ENCODE data around the gene PLD4. TPM values are rescaled to one million over a fixed set of nuclear protein-coding genes. Genes with fewer than 3 reads are reported as not detected.

Gene PLD4
- total RNA-seq, 1 experiment from 2014 or later, result 0.15 TPM

DNA sequence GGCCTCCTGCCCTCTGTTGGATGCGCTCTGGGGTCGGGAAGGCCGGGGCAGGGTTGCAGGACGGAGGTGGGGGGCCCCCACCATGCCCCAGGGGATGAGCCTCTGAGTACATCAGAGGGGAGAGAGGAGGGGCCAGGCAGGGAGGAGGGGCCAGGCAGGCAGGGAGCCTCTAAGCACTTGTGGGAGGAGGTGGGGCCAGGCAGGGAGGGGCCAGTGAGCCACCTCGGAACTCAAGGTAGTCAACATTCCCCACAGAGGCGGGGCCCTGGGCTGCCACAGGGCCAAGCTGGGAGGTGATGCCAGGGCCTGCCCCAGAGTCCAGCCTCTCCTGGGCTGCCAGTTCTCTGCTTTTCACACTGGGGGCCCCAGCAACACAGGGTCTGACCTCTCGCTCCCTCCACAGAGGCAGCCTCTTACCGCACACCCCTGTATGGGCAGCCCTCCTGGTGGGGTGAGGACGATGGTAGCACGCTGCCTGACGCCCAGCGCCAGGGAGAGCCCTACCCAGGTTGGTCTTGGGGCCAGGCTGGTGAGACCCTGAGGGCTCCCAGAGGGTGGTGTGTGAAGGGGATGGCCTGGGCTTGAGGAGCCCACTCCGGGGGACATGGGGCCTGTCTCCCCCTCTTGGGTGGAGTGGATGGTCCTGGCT lies 42.2 kb upstream of the PLD4 start:
- intact Hi-C loops (cut with micrococcal nuclease; ENCODE audit: unreplicated experiment), result no loop called here
- ATAC-seq, result peak; percentile 57
- no peaks in the 10 kb centered on the region for H3K4me1 ChIP-seq (ENCODE audit: control insufficient read depth, insufficient read depth, low read length)
- DNase-seq (ENCODE audit: low read depth, low spot score), result no peak
- no peaks in the 10 kb centered on the region for H3K36me3 ChIP-seq (ENCODE audit: control insufficient read depth, insufficient read depth, low read length)
- BruUV-seq (replicated peaks), result no TSS peak
- H3K27me3 ChIP-seq (ENCODE audit: control insufficient read depth, insufficient read depth, low read length), result no peaks in the 10 kb centered on the region
- H3K9me3 ChIP-seq (ENCODE audit: control insufficient read depth, insufficient read depth, low read depth, low read length), result no peaks in the 10 kb centered on the region
- no peak overlapping the region for H3K27ac ChIP-seq (ENCODE audit: low read length)
- in situ Hi-C loops (cut with HindIII; ENCODE audit: low pct_unique_long_range_greater_than_20kb, low sequenced_read_pairs), result no loop called here
- ChIA-PET CTCF (no interaction called here), POLR2A (interaction anchor here (0.6 kb wide), 1 partner anchor 39 kb away, joined by 4 read pairs; no protein-coding TSS in a partner anchor)
- no peak for TF ChIP-seq CTCF (IDR thresholded peaks at IDR 0.05)
- TF ChIP-seq POLR2AphosphoS5 (IDR thresholded peaks at IDR 0.05; ENCODE audit: low read depth, low read length), result no peak
- no peak for TF ChIP-seq TCF7L2 (IDR thresholded peaks at IDR 0.05; ENCODE audit: low read depth, low read length)
- TF ChIP-seq, protein P1, sequence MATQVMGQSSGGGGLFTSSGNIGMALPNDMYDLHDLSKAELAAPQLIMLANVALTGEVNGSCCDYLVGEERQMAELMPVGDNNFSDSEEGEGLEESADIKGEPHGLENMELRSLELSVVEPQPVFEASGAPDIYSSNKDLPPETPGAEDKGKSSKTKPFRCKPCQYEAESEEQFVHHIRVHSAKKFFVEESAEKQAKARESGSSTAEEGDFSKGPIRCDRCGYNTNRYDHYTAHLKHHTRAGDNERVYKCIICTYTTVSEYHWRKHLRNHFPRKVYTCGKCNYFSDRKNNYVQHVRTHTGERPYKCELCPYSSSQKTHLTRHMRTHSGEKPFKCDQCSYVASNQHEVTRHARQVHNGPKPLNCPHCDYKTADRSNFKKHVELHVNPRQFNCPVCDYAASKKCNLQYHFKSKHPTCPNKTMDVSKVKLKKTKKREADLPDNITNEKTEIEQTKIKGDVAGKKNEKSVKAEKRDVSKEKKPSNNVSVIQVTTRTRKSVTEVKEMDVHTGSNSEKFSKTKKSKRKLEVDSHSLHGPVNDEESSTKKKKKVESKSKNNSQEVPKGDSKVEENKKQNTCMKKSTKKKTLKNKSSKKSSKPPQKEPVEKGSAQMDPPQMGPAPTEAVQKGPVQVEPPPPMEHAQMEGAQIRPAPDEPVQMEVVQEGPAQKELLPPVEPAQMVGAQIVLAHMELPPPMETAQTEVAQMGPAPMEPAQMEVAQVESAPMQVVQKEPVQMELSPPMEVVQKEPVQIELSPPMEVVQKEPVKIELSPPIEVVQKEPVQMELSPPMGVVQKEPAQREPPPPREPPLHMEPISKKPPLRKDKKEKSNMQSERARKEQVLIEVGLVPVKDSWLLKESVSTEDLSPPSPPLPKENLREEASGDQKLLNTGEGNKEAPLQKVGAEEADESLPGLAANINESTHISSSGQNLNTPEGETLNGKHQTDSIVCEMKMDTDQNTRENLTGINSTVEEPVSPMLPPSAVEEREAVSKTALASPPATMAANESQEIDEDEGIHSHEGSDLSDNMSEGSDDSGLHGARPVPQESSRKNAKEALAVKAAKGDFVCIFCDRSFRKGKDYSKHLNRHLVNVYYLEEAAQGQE (IDR thresholded peaks at IDR 0.05; ENCODE audit: insufficient read depth in 1 of 2, low read depth in 2 of 2, low read length in 1 of 2), result no peak
- H3K4me3 ChIP-seq (ENCODE audit: low read depth in 2 of 2, low read length in 2 of 2), result no peak overlapping the region

GRCh38 chr14:104882991-104883660 lies 41.6 kb upstream of the PLD4 start:
- no peaks in the 10 kb centered on the region for H3K27me3 ChIP-seq (ENCODE audit: control insufficient read depth, insufficient read depth, low read length)
- CTCF ChIA-PET, result no interaction called here
- BruUV-seq (replicated peaks), result no TSS peak
- no peak for DNase-seq (ENCODE audit: low read depth, low spot score)
- H3K36me3 ChIP-seq (ENCODE audit: control insufficient read depth, insufficient read depth, low read length), result no peaks in the 10 kb centered on the region
- POLR2A ChIA-PET, result interaction anchor here (0.6 kb wide), 1 partner anchor 39 kb away, joined by 4 read pairs; no protein-coding TSS in a partner anchor
- in situ Hi-C loops (cut with HindIII; ENCODE audit: low pct_unique_long_range_greater_than_20kb, low sequenced_read_pairs) (no loop called here), intact Hi-C loops (cut with micrococcal nuclease; ENCODE audit: unreplicated experiment) (no loop called here)
- H3K9me3 ChIP-seq (ENCODE audit: control insufficient read depth, insufficient read depth, low read depth, low read length), result no peaks in the 10 kb centered on the region
- H3K4me1 ChIP-seq (ENCODE audit: control insufficient read depth, insufficient read depth, low read length), result no peaks in the 10 kb centered on the region
- H3K27ac ChIP-seq (ENCODE audit: low read length), result no peak overlapping the region
- H3K4me3 ChIP-seq (ENCODE audit: low read depth in 2 of 2, low read length in 2 of 2), result no peak overlapping the region
- no peak for TF ChIP-seq SIN3A (IDR thresholded peaks at IDR 0.05; ENCODE audit: borderline replicate concordance, insufficient read depth, low read depth, low read length)
- no peak for TF ChIP-seq CTCF (IDR thresholded peaks at IDR 0.05)
- TF ChIP-seq TCF7L2 (IDR thresholded peaks at IDR 0.05; ENCODE audit: low read depth, low read length), result no peak
- TF ChIP-seq, protein P1 (IDR thresholded peaks at IDR 0.05; ENCODE audit: insufficient read depth in 1 of 2, low read depth in 2 of 2, low read length in 1 of 2), result no peak
- no peak for TF ChIP-seq POLR2AphosphoS5 (IDR thresholded peaks at IDR 0.05; ENCODE audit: low read depth, low read length)
- no peak for ATAC-seq
